Right ventricle myocardium inferior (tissue), 1 donor: ENCODE results near the gene WDR88. TPM values are rescaled to one million over a fixed set of nuclear protein-coding genes. Genes with fewer than 3 reads are reported as not detected.
A peak's percentile ranks its signal among the peaks of the same experiment; 100 is the strongest.
"Not testable (repeated sequence)": the region's sequence is repeated elsewhere in the genome, so short reads cannot be mapped to it uniquely, and the experiment has no call there.

Experiments used
- ATAC-seq: fragments of 200-7000 bp; cut with Tn5 transposase; one replicate; pipeline ENCODE4 v1.9.1; 2020; ENCODE audit warnings: mild to moderate bottlenecking, moderate library complexity
- DNase-seq: peaks from one replicate; pipeline ENCODE4 v3.0.0; 2021; ENCODE audit errors: missing footprints
- intact Hi-C: fragments of 100-400 bp; cut with DNase I; formaldehyde crosslinking; loops from one replicate; pipeline ENCODE4 v1.11.0; 2022
- total RNA-seq: library from RNA; stranded (reverse); fragmentation: NEBNext Ultra II Directional; extraction: Animal tissue kit (Norgen Biotek cat#: 25700); gene quantifications from one replicate; pipeline ENCODE4 v1.2.1, GENCODE V29; 2021
- donor health status: DM: no; HTN: yes; CAD: no; lungs with severe emphysema.

WDR88 gene
- total RNA-seq, 1 donor from 2014 or later = not detected

DNA sequence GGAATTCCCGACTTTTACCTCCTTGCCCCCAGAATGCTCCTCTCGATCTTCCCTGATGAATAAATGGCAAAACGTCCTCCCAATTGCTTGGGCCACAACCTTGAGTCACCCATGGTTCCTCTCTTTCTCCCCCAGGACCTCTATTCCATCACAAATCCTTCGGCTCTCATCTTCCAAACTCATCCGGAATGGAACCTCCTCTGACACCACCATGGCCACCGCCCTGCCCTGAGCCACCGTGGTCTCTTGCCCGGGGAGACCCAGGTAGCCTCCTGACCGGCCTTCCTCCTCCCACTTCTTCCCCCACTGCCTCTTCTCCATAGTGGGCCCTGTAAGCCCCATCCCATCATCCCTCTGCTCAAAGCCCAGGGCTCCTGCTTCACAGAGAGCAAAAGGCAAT lies 88.8 kb downstream of the WDR88 start:
- no peak for ATAC-seq
- intact Hi-C loops = no loop called here
- DNase-seq = peak; percentile 67

- no peak for ATAC-seq
- intact Hi-C loops = no loop called here
- peak; percentile 44 for DNase-seq
These were observed 89.7 kb downstream of the WDR88 start for GRCh38 chr19:33221638-33222037.

DNA sequence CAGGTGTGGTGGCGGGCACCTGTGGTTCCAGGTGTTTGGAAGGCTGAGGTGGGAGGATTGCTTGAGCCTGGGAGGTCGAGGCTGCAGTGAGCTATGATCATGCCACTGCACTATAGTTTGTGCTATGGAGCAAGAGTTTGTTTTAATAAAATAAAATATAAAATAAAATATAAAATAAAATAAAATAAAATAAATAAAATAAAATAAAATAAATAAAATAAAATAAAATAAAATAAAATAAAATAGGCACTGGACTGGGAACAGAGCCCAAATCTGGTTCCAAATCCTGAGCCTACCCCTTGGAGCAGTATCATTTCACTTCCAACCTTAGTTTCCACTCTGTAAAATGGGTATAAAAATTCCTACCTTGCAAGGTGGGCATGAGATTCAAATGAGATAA lies 90.3 kb downstream of the WDR88 start:
- intact Hi-C loops, ATAC-seq: not testable (repeated sequence)

GRCh38 chr19:33224694-33225457 lies 93.0 kb downstream of the WDR88 start:
- no peak for ATAC-seq
- DNase-seq = peak; percentile 45

More for the DNA sequence above, 90.3 kb downstream of the WDR88 start:
- not testable (repeated sequence) for DNase-seq

More at GRCh38 chr19:33224694-33225457, 93.0 kb downstream of the WDR88 start:
- intact Hi-C loops = no loop called here

Other genes starting within 250 kb of the WDR88 start
- gene CEP89, start 160.2 kb upstream of the WDR88 start, total RNA-seq = 7.8 TPM
- 0.46 TPM for gene FAAP24, start 159.9 kb upstream of the WDR88 start, total RNA-seq
- gene RHPN2, start 67.2 kb upstream of the WDR88 start, total RNA-seq = 3.0 TPM
- gene GPATCH1, start 50.9 kb upstream of the WDR88 start, total RNA-seq = 6.5 TPM
- gene LRP3, start 62.2 kb downstream of the WDR88 start, total RNA-seq = 17.8 TPM
- 0.32 TPM for gene SLC7A10, start 93.7 kb downstream of the WDR88 start, total RNA-seq
- gene CEBPA, start 170.4 kb downstream of the WDR88 start, total RNA-seq = 4.9 TPM
- 17.5 TPM for gene CEBPG, start 241.6 kb downstream of the WDR88 start, total RNA-seq